ENCODE results near the gene SEC24A.
"Not testable (repeated sequence)": the region's sequence is repeated elsewhere in the genome, so short reads cannot be mapped to it uniquely, and the experiment has no call there.

- not testable (repeated sequence) for TF ChIP-seq CTCF (IDR thresholded peaks at IDR 0.05); ZFX (IDR thresholded peaks at IDR 0.05; ENCODE audit: borderline replicate concordance)
Measured at GRCh38 chr5:134767528-134768291, 119.1 kb downstream of the SEC24A start.

Data from 22Rv1 (cell line).